Uterus (tissue), 2 donors: ENCODE measurements around the gene SMC3.

ENCODE experiments used
- CTCF ChIP-seq, 4 experiments: fragments of 200-600 bp in 2 of 4; fragments of 450-650 bp in 2 of 4; sonication (generic) in 2 of 4; IDR thresholded peaks; one replicate each; pipeline ENCODE4 v1.5.1; 2016 to 2019; ENCODE audit warnings: antibody characterized with exemption in 4 of 4, mild to moderate bottlenecking in 2 of 4, moderate library complexity in 1 of 4
- POLR2A ChIP-seq, 2 donors: fragments of 450-650 bp; IDR thresholded peaks; one replicate each; pipeline ENCODE4 v1.6.1; 2016; ENCODE audit warnings: antibody characterized with exemption in 2 of 2, mild to moderate bottlenecking in 1 of 2, moderate library complexity in 1 of 2

GRCh38 chr10:110636932-110637557 lies 69.5 kb downstream of the SMC3 start:
- no peak for TF ChIP-seq CTCF (IDR thresholded peaks at IDR 0.05)
- no peak for TF ChIP-seq POLR2A (IDR thresholded peaks at IDR 0.05)
